Middle frontal gyrus (tissue), 1 donor: Measurements from ENCODE around the gene IER2.
"Not testable (repeated sequence)": the region's sequence is repeated elsewhere in the genome, so short reads cannot be mapped to it uniquely, and the experiment has no call there.

ENCODE experiments used
- DNase-seq: peaks from one replicate; pipeline ENCODE4 v3.0.0-alpha.2; 2015; ENCODE audit warnings: low spot score; ENCODE audit errors: extremely low spot score

IER2 gene

DNA sequence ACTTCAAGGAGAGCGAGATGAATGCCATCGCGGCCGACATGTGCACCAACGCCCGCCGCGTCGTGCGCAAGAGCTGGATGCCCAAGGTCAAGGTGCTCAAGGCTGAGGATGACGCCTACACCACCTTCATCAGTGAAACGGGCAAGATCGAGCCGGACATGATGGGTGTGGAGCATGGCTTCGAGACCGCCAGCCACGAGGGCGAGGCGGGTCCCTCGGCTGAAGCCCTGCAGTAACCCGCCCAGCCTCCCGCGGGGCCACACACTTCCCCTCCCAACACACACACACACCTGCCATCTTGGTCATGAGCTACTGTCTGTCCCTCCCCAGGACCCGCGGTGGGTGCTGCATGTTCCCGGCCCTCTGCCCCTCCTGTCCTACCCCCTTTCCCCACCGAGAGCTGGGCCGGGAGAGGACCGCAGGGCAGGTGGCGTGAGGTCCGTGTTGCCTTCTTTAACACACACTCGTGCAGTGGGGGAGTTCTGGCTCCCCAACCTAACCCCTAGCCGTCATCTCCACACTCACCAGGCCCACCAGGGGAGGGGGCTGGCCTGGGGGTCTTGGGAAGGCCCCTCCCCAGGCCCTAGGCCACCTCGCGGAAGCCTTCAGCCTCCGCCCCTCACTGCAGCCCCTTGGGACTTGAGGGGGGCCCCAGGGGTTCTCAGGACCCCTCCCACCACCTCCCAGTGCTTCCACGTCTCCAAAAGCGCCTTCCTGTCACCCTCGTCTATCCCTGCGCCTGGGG is 11.9 kb upstream of the IER2 start:
- no peak for DNase-seq

DNA sequence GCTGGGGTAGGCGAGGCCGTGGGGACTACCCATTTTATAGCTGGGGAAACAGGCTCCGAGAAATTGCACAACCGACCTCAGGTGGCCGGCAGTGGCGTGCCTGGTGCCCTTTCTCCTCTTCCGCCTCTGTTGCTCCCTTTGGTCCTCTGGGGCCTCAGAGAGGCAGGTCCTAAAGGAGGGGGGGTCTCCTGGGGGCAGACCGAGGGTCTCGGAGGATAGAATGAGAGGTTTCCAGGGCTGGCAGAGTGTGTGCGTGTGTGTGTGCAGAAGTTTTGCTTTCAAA is 11.4 kb upstream of the IER2 start:
- DNase-seq, result no peak

DNA sequence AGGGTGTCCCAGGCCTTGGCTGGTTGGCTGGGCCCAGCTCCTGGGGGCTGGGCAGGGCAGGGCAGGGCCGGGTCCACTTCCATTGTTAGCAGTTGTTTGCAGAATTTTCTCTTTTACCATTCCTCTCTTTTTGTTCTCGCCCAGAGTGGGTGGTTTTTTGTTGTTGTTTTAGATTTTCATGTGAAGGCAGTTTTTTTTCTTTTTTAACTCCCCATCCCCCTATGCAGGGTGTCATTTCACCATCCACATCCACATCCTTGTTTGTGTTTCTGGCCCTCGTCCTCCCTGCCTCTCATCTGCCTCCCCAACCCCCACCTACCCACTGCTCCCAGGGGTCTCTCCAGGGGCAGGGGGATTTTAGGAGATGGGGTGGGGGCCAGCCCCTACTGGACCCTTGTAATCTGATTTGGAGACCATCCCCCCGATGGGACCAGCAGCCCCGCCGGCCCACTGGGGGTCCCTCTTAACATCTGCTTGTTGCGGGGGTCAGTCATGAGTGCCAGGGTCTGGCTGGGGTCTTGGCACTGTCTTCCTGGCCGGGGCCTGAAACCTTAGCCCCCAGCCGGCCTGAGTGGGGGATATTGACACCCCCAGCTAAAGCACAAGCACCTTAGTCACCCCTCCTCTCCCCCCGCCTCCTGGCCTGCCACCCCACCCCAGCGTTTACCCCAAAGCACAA is 10.4 kb upstream of the IER2 start:
- DNase-seq, result no peak

DNA sequence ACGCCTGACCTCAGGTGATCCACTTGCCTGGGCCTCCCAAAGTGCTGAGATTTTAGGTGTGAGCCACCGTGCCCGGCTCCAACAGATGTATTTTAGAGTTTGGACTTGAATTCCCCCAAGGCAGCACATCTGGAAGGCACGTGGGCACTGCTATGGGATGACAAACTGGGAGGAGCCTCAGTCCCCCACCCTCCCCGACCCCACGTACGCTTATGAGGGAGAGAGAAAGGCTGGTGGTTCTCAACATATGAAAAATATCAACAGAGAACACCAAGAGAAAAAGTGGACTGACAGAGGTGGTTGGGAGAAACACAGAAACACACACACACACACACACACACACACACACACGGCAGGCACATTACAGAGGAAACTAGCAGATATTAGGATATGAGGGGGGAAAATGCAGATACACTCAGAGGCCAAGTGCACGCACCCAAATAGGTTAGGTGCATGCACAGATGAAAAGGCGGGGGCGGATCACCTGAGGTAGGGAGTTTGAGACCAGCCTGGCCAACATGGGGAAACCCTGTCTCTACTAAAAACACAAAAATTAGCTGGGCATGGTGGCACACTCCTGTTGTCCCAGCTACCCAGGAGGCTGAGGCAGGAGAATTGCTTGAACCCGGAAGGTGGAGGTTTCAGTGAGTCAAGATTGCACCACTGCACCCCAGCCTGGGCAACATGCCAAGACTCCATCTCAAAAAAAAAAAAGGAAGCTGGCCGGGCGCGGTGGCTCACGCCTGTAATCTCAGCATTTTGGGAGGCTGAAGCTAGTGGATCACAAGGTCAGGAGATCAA is 3.2 kb upstream of the IER2 start:
- no peak for DNase-seq

- not testable (repeated sequence) for DNase-seq
Observed at GRCh38 chr19:13149173-13149627, 1.0 kb upstream of the IER2 start.

GRCh38 chr19:13149628-13150186 is 504 bp upstream of the IER2 start:
- no peak for DNase-seq

DNA sequence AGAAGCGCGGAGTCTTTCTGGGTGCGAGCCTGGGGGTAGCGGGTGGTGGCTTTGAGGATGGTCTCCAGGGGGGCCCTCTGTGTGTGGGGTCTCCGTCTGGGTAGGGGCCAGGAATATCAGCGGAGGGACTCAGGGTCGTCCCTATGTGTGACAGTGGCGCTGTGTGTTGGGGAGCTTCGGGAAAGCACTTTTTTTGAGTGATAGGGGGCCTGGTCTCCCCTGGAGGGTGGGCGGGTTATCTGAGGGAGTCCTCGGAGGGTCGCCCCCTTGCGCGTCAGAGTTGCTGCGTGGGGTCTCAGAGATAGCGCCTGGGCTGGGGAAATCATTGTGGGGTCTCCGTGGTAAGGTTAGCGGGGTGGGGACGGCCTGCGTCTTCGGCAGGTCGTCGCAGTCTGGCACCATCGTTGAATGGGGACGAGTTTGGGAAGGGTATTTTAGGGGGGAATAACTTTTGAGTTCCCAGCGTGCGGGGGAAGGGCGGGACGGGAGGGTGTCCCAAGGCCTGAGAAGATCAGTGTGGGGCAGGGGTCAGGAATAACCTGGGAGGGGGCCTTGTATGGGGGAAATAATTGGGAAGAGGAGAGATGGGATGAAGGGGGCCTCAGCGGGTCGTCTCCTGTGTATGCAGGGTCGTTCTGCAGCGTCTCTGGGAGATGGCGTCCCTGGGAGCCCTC is 857 bp downstream of the IER2 start:
- no peak for DNase-seq

DNA sequence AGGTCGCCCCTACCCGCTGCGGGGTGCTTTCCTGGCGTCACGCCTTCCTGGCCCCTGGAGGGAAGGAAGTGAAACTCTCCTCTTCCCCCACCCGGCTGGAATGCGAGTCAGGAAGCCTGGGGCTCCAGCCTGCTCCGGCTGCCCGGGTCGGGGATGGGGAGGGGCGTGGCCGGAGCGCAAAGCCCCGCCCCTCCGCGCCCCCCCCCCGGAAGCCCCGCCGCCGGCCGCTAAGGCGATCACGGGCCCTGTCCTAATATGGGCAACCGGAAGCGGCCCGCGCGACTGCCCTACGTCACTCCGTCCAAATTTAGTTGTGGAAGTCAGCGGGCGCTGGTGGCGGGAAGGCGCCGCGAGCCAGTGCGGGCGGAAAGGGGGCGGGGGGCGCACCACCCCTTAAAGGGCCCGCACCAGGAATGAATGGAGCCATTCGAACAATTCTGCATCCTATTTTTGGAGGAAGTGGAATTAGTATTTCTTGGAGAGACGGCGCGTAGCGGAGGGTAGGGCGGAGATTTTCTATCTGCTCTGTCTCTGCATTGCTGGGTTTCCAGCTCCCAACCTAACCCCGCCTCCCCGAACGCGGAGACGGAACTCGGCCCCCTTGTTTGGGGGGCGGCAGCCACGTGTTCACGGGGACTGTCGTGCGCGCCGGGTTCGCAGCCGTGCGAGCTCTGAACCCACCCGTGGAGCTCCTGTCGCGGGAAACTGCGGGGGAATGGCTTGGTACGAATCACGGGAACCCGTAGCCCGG is 1.6 kb downstream of the IER2 start:
- DNase-seq, result peak; percentile 93

- DNase-seq, result no peak
Observed at GRCh38 chr19:13152356-13152973, 2.3 kb downstream of the IER2 start.

DNA sequence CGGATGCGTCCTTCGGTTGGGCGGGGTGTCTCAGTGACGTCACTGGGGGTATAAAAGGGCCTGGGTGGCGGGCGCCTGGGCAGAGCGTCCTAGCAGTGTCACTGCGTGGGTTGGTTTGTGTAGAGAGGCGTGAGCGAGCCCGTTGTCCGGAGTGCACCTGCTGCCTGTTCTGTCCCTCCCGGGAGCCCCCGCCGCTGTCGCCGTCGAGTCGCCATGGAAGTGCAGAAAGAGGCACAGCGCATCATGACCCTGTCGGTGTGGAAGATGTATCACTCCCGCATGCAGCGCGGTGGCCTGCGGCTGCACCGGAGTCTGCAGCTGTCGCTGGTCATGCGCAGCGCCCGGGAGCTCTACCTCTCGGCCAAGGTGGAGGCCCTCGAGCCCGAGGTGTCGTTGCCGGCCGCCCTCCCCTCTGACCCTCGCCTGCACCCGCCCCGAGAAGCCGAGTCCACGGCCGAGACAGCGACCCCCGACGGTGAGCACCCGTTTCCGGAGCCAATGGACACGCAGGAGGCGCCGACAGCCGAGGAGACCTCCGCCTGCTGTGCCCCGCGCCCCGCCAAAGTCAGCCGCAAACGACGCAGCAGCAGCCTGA is 2.9 kb downstream of the IER2 start:
- peak; percentile 95 for DNase-seq

GRCh38 chr19:13153569-13154240 is 3.5 kb downstream of the IER2 start:
- DNase-seq, result no peak

GRCh38 chr19:13154241-13154778 is 4.1 kb downstream of the IER2 start:
- no peak for DNase-seq

DNA sequence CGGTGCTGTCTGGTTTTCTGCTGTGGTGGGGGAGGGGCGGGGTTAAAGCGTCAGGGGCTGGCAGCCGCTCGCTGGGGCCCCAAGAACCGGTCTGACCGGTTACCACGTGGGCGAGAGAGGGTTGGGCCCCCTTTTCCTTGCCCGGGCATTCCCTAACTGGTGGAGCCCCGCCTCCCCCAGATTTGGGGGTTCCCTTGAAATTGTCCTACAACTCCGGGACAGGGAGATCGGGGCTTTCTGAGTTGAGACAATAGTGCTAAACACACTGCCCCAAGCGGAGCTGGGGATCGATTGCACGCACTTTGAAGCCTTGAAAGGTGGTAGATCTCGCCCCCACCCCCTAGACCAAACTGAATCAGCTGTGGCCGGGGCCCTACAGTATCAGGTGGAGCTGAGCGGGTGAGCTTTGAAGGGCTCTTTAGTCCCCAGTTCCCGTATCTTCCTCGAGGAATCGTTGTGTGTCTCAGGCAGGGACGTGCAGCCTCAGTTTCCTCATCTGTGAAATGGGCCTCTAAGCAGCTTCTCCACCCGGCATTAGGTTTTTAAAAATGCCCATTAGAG is 4.8 kb downstream of the IER2 start:
- DNase-seq, result no peak

DNA sequence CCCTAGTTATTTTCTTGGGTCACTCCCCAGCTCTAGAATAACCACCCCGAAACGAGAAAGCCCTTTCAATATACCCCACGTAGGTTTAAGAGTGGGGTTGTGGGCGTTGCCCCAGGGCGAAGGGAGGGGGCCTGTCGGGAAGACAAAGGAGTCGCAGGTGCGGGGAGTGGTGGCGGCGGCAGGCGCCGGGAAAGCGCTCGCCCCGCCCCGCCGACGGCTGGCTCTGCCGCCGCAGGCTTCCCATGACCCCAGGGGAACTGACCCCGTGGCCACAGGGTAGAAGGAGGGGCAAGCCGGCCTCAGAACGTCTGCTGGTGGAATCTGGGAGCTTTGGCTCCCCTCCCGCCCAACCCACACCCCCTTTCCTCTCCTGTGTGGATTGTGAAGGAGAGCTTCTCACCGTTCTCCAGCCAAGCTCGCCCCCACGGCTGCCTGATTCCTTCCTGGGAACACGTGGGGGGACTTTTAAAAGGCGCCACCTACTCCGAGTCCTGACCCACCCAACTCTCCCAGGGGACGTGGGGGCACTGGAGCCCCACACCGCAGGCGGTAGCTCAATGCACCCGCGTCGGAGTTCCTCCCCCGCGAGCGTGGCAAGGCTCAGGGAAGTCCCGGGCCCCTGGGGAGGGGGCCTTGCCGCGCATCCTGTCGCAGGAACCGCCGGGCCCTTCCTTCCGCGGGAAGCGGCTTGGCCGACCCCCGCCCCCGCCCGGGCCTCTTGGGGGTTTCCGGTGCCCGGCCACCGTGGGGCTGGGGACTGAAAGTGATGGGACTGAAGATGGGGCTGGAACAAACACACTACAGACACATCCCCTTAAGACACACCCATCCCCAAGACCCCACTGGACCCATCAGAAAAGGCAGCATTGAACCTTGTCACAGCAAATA is 5.5 kb downstream of the IER2 start:
- DNase-seq, result no peak

DNA sequence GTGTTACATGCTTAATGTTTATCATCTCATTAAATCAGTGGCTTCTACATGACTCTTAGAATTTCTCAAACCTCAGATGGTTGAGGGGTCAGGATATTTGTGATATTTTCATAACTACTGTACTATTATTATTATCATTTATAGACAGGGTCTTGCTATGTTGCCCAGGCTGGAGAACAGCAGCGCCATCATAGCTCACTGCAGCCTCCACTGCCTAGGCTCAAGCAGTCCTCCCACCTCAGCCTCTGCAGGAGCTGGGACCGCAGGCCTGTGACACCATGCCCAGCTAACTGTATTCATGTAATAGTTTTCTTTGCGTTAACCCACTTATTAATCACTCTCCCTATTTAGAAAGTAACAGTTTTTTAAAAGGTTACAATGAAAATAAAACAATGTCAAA is 9.5 kb downstream of the IER2 start:
- no peak for DNase-seq

GRCh38 chr19:13160557-13160956 is 10.3 kb downstream of the IER2 start:
- DNase-seq, result no peak

DNA sequence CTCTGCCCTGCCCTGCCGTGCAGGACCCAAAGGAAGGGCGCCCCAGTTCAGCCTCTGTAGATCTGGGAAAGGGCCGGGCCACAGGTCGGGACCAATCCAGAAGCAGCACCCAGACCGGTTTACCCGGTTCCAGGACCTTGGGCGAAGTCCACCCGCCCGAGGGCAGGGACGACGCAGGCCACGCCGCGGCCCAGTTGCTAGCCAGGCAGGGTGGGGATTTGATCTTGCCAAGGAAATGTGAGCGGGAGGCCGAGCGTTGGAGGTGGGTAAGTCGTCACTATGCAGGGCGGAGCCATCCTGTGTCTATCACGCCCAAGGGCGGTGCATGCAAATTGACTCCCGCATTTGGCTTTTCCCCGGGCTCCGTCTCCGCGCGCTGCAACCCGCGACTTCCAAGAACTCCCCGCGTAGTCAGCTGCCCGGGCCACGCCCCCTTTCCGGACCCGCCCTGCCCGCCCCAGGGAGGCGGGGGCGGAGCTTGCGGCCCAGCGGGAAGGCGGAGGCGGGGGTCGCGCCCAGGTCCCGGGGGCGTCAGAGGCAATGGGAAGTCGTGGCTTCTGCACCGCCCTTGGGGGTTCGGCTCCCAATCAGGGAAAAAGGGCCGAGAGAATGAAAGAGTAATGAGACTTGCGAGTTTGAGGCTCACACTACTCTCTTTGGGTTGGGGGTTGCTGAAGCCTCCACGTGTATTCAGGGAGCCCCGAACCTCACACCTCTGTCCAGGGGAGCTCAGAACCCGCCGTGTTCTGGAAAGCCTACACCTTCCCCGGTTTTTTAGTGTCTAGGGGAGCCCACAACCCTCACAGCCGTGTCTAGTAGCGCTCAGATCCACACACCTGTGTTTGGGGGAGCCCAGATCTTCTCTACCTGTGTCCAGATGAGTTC is 12.8 kb downstream of the IER2 start:
- DNase-seq, result peak; percentile 62
